DMS114 treated with DMSO at 0.1 percent for 48 hours (cell line): ENCODE results near the gene TLN1.

Experiments used
- DNase-seq: peaks from one replicate; lab custom pipeline; 2025; ENCODE audit not compliant: unreplicated experiment; lab: John Stamatoyannopoulos, UW

TLN1 gene

DNA sequence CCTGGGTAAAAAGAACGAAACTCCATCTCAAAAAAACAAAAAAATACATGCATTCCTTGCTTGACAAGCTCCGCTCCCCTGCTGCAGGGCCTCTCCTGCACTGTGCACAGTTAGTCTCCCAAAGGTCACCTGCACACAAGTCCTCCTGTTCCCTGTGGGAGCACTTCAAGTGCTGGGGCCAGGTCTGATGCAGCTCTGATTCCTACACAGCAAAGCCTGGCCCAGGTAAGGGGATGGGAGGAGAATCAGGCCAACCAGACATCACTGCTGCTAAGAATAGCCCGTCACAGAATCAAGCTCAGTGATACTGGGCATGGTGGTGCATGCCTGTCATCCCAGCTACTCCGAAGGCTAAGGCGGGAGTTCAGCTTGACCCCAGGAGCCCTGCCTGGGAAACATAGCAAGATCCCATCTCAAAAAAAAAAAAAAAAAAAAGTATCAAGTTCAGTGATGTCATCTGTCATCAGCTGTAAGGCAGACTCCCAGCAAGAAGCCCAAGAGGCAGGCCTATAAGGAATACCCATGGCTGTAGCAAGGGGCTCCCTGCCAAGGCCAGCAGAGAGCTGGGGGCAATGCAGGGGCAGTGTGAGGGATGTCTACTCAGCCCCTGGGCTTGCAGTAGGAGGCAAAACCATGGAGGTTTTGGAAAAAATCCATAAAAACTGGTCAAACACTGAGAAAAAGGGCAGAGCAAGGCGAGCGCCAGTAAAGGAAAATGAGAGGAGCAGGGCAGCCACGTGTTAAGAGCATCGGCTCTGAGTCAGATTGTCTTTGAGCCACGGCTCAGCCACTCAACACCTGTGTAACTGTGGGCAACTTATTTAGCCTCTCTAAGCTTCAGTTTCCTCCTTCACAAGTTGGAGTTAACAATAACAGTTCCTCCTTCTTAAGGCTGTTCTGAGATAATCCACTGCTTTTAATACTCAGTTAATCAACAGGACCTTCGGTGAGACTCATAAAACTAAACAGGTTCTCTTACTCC lies 45.5 kb downstream of the TLN1 start:
- DNase-seq: no peak

GRCh38 chr9:35685506-35685905 lies 46.5 kb downstream of the TLN1 start:
- no peak for DNase-seq

GRCh38 chr9:35684921-35685320 lies 47.1 kb downstream of the TLN1 start:
- DNase-seq: no peak

GRCh38 chr9:35683323-35683722 lies 48.7 kb downstream of the TLN1 start:
- no peak for DNase-seq

DNA sequence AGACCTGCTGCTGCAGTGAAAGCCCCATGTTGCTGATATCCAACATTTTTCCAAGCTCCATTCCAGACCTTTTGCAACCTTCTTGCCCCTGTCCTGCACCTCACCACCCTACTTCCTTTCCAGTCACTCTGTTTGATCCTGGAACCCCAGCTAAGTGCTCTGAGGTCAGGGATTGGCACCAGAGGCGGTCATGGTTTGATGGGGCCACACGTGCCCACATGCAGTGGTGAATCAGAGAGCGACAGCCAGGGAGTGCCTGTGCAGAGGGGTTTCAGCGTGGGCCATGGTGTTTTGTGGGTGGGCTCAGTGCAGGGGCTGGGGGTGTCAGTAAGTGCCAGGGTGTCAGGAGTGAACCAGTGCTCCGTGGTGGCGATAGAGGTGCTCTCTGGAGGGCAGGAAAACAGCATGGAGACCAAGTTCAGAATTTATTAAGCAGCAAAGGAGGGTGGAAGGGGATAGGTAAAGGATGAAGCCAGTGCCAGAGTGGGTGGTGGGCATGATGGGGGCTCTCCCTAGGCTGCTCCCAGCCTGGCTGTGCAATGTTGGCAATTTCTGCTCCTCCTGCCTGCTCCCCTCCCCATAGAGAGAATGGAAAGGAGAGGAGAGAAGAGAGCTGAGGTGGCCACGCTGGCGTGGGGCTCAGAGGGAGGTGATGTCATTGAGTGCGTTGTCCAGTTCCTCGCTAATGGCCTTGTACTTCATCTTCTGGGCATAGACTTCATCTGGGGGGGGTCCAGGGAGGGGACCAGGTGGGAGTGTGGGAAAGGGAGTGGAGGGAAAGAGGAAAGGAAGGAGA lies 49.3 kb downstream of the TLN1 start:
- no peak for DNase-seq

- no peak for DNase-seq
These were observed 49.9 kb downstream of the TLN1 start for GRCh38 chr9:35682051-35682450.

GRCh38 chr9:35681341-35682002 lies 50.5 kb downstream of the TLN1 start:
- no peak for DNase-seq

GRCh38 chr9:35680331-35681105 lies 51.5 kb downstream of the TLN1 start:
- no peak for DNase-seq

- no peak for DNase-seq
These were observed 52.1 kb downstream of the TLN1 start for GRCh38 chr9:35679766-35680330.

GRCh38 chr9:35679091-35679490 lies 52.9 kb downstream of the TLN1 start:
- no peak for DNase-seq

DNA sequence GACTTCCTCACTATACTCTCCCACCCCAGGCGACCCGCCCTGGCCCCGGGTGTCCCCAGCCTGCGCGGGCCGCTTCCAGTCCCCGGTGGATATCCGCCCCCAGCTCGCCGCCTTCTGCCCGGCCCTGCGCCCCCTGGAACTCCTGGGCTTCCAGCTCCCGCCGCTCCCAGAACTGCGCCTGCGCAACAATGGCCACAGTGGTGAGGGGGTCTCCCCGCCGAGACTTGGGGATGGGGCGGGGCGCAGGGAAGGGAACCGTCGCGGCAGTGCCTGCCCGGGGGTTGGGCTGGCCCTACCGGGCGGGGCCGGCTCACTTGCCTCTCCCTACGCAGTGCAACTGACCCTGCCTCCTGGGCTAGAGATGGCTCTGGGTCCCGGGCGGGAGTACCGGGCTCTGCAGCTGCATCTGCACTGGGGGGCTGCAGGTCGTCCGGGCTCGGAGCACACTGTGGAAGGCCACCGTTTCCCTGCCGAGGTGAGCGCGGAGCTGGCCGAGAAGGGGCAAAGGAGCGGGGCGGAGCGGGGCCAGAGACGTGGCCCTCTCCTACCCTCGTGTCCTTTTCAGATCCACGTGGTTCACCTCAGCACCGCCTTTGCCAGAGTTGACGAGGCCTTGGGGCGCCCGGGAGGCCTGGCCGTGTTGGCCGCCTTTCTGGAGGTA lies 56.1 kb downstream of the TLN1 start:
- peak; percentile 14 for DNase-seq

DNA sequence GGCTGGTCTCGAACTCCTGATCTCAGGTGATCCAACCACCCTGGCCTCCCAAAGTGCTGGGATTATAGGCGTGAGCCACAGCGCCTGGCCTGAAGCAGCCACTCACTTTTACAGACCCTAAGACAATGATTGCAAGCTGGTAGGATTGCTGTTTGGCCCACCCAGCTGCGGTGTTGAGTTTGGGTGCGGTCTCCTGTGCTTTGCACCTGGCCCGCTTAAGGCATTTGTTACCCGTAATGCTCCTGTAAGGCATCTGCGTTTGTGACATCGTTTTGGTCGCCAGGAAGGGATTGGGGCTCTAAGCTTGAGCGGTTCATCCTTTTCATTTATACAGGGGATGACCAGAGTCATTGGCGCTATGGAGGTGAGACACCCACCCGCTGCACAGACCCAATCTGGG lies 56.8 kb downstream of the TLN1 start:
- DNase-seq: no peak

DNA sequence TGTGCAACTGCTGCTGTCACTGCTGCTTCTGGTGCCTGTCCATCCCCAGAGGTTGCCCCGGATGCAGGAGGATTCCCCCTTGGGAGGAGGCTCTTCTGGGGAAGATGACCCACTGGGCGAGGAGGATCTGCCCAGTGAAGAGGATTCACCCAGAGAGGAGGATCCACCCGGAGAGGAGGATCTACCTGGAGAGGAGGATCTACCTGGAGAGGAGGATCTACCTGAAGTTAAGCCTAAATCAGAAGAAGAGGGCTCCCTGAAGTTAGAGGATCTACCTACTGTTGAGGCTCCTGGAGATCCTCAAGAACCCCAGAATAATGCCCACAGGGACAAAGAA lies 58.0 kb downstream of the TLN1 start:
- DNase-seq: no peak

GRCh38 chr9:35673132-35674024 lies 58.6 kb downstream of the TLN1 start, which contains the start of gene CA9:
TSS of gene CA9 (plus strand) at chr9:35673928. CDS start at chr9:35673960, 32 bp downstream.
- no peak for DNase-seq

- no peak for DNase-seq
These were observed 62.5 kb downstream of the TLN1 start for GRCh38 chr9:35669331-35670145.

DNA sequence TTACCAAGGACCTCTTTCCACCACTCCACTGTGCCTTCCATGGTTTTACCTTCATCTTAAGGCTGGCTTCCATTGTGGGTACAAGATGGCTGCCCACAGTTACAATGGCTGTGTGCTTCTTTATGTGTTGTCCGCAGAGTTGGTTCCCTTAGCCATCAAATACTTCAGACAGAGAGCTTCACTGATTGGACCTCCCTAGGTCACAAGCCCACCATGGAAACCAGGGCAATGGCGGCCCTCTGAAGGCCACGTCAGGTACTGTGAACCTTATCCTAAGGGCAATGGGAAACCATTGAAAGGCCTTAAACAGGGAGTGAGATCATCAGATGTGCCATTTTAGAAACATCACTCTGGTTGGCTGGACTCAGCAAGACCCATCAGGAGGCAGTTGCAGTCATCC lies 64.1 kb downstream of the TLN1 start:
- DNase-seq: no peak

- no peak for DNase-seq
These were observed 65.4 kb downstream of the TLN1 start for GRCh38 chr9:35666549-35666948.

GRCh38 chr9:35666045-35666444 lies 66.0 kb downstream of the TLN1 start:
- no peak for DNase-seq
